ENCODE results near the gene NFE2L2.
"Not testable (repeated sequence)": the region's sequence is repeated elsewhere in the genome, so short reads cannot be mapped to it uniquely, and the experiment has no call there.

The NFE2L2 gene

DNA sequence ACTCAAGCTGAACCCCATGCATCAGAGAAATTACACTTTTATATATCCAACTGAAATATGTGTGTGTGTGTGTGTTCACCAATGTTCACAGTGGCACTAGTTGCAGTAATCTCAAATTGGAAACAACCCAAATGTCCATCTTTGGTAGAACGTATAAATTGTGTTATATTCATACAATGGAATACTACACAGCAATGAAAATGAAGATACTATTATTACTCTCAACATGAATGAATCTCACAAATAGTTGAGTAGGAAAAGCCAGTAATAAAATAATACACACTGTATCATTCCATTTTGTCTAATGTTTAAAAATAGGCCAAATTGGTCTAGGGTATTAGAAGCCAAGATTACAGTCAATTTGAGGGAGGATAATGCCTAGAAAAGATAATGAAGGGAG is 48.0 kb upstream of the NFE2L2 start:
- H3K9me2 ChIP-seq (ENCODE audit: low read depth, low read length): no peaks in the 10 kb centered on the region
- no peaks in the 10 kb centered on the region for H3K4me1 ChIP-seq (ENCODE audit: insufficient read depth, low read length, severe bottlenecking)
- H3K79me2 ChIP-seq (ENCODE audit: insufficient read depth, low read length): no peaks in the 10 kb centered on the region

DNA sequence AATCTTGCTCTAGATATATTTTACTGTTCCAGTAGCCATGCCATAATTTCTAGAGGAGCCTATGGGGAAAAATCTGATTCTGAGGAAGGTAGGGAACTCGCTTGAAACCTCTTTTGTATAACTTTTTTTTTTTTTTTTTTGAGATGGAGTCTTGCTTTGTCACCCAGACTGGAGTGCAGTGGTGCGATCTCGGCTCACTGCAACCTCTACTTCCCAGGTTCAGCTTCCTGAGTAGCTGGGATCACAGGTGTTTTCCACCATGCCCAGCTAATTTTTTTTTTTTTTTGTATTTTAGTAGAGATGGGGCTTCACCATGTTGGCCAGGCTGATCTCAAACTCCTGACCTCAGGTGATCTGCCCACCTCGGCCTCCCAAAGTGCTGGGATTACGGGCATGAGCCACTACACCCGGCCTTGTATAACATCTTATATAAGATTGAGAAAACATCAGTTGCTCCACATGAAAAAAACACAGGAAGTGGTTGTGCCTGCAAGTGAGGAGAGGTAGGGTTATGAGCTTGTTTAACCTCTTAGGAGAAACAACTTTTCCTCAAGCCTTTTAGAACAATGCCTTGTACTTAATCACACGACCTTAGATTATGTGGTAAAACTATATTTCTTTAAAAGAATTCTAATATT is 45.3 kb upstream of the NFE2L2 start:
- not testable (repeated sequence) for H3K79me2 ChIP-seq (ENCODE audit: insufficient read depth, low read length); H3F3A ChIP-seq (ENCODE audit: insufficient read depth, low read length); H3K4me3 ChIP-seq (ENCODE audit: low read depth, low read length, poor library complexity, severe bottlenecking); H3K9me2 ChIP-seq (ENCODE audit: low read depth, low read length); H4K20me1 ChIP-seq (ENCODE audit: insufficient read depth, low read length); H2AFZ ChIP-seq (ENCODE audit: low read length); H3K4me2 ChIP-seq (ENCODE audit: low read length); H3K27ac ChIP-seq (ENCODE audit: low read depth, low read length, poor library complexity, severe bottlenecking); H3K36me3 ChIP-seq (ENCODE audit: insufficient read depth, low read length); H3K4me1 ChIP-seq (ENCODE audit: insufficient read depth, low read length, severe bottlenecking); H3K9ac ChIP-seq (ENCODE audit: low read length); H3K27me3 ChIP-seq (ENCODE audit: insufficient read depth, low read length); H3K9me3 ChIP-seq (ENCODE audit: low read length)

More for the DNA sequence above, 48.0 kb upstream of the NFE2L2 start:
- no peaks in the 10 kb centered on the region for H4K20me1 ChIP-seq (ENCODE audit: insufficient read depth, low read length)
- H3F3A ChIP-seq (ENCODE audit: insufficient read depth, low read length): no peaks in the 10 kb centered on the region
- H3K9ac ChIP-seq (ENCODE audit: low read length): no peak overlapping the region
- no peak overlapping the region for H3K4me2 ChIP-seq (ENCODE audit: low read length)
- no peak overlapping the region for H3K27ac ChIP-seq (ENCODE audit: low read depth, low read length, poor library complexity, severe bottlenecking)
- H2AFZ ChIP-seq (ENCODE audit: low read length): no peak overlapping the region
- TF ChIP-seq EZH2 (IDR thresholded peaks at IDR 0.05; ENCODE audit: borderline replicate concordance, low read length): no peak
- TF ChIP-seq, protein P1, sequence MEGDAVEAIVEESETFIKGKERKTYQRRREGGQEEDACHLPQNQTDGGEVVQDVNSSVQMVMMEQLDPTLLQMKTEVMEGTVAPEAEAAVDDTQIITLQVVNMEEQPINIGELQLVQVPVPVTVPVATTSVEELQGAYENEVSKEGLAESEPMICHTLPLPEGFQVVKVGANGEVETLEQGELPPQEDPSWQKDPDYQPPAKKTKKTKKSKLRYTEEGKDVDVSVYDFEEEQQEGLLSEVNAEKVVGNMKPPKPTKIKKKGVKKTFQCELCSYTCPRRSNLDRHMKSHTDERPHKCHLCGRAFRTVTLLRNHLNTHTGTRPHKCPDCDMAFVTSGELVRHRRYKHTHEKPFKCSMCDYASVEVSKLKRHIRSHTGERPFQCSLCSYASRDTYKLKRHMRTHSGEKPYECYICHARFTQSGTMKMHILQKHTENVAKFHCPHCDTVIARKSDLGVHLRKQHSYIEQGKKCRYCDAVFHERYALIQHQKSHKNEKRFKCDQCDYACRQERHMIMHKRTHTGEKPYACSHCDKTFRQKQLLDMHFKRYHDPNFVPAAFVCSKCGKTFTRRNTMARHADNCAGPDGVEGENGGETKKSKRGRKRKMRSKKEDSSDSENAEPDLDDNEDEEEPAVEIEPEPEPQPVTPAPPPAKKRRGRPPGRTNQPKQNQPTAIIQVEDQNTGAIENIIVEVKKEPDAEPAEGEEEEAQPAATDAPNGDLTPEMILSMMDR (IDR thresholded peaks at IDR 0.05; ENCODE audit: low read length): no peak
- no peak overlapping the region for H3K4me3 ChIP-seq (ENCODE audit: low read depth, low read length, poor library complexity, severe bottlenecking)
- no peaks in the 10 kb centered on the region for H3K9me3 ChIP-seq (ENCODE audit: low read length)
- no peaks in the 10 kb centered on the region for H3K36me3 ChIP-seq (ENCODE audit: insufficient read depth, low read length)
- no peaks in the 10 kb centered on the region for H3K27me3 ChIP-seq (ENCODE audit: insufficient read depth, low read length)

- H3K4me1 ChIP-seq (ENCODE audit: insufficient read depth, low read length, severe bottlenecking): no peaks in the 10 kb centered on the region
These were observed 42.0 kb upstream of the NFE2L2 start for GRCh38 chr2:177306550-177306949.

More at GRCh38 chr2:177306550-177306949, 42.0 kb upstream of the NFE2L2 start:
- no peak overlapping the region for H3K4me3 ChIP-seq (ENCODE audit: low read depth, low read length, poor library complexity, severe bottlenecking)
- H3K27me3 ChIP-seq (ENCODE audit: insufficient read depth, low read length): no peaks in the 10 kb centered on the region
- no peaks in the 10 kb centered on the region for H3K36me3 ChIP-seq (ENCODE audit: insufficient read depth, low read length)
- H4K20me1 ChIP-seq (ENCODE audit: insufficient read depth, low read length): no peaks in the 10 kb centered on the region
- no peak overlapping the region for H3K4me2 ChIP-seq (ENCODE audit: low read length)
- H3K79me2 ChIP-seq (ENCODE audit: insufficient read depth, low read length): no peaks in the 10 kb centered on the region
- no peak overlapping the region for H2AFZ ChIP-seq (ENCODE audit: low read length)
- H3K27ac ChIP-seq (ENCODE audit: low read depth, low read length, poor library complexity, severe bottlenecking): no peak overlapping the region
- TF ChIP-seq, protein P1 (IDR thresholded peaks at IDR 0.05; ENCODE audit: low read length): no peak
- no peak for TF ChIP-seq EZH2 (IDR thresholded peaks at IDR 0.05; ENCODE audit: borderline replicate concordance, low read length)
- H3K9me3 ChIP-seq (ENCODE audit: low read length): no peaks in the 10 kb centered on the region
- no peaks in the 10 kb centered on the region for H3F3A ChIP-seq (ENCODE audit: insufficient read depth, low read length)
- H3K9me2 ChIP-seq (ENCODE audit: low read depth, low read length): no peaks in the 10 kb centered on the region
- no peak overlapping the region for H3K9ac ChIP-seq (ENCODE audit: low read length)

Measured in OCI-LY1 (cell line).